T-helper 17 cell (primary cell): ENCODE data around the gene STAU1. TPM values are rescaled to one million over a fixed set of nuclear protein-coding genes. Genes with fewer than 3 reads are reported as not detected.
"Not testable (repeated sequence)": the region's sequence is repeated elsewhere in the genome, so short reads cannot be mapped to it uniquely, and the experiment has no call there.

Experiments used
- ATAC-seq: fragments of 150-1000 bp; cut with Tn5 transposase; 2 replicates; pipeline ENCODE4 v1.10.0; 2021; ENCODE audit warnings: mild to moderate bottlenecking, moderate library complexity
- DNase-seq, 3 donors: peaks; one replicate each; pipeline versions ENCODE4 v3.0.0 to v3.0.0-alpha.2; 2020 to 2021
- H3K9me3 ChIP-seq: one replicate; pipeline ENCODE4 v1.7.0; 2013; ENCODE audit warnings: low read length, mild to moderate bottlenecking; ENCODE audit not compliant: control insufficient read depth, poor library complexity, severe bottlenecking
- H3K27ac Mint-ChIP-seq: one replicate; pipeline ENCODE4 v1.8.0; 2022; ENCODE audit warnings: mild to moderate bottlenecking, moderate library complexity, mixed read lengths
- H3K27me3 Mint-ChIP-seq: one replicate; pipeline ENCODE4 v1.8.0; 2022; ENCODE audit warnings: mixed read lengths
- H3K36me3 Mint-ChIP-seq: one replicate; pipeline ENCODE4 v1.8.0; 2022; ENCODE audit warnings: low read depth, mixed read lengths
- H3K4me1 Mint-ChIP-seq: one replicate; pipeline ENCODE4 v1.8.0; 2022; ENCODE audit warnings: mild to moderate bottlenecking, mixed read lengths
- H3K4me3 Mint-ChIP-seq: one replicate; pipeline ENCODE4 v1.8.0; 2022; ENCODE audit warnings: mild to moderate bottlenecking, moderate library complexity, mixed read lengths
- total RNA-seq, 4 donors: library from RNA in 2 of 4; stranded (reverse) in 2 of 4; gene quantifications; one replicate each; pipeline ENCODE4 v1.2.3 and lab custom pipeline; 2022 to 2026

Gene STAU1
- total RNA-seq, 2 donors from 2014 or later, result 45.6 to 62.5 TPM

- Mint-ChIP-seq H3K4me3 (peak overlapping the region; percentile 92), H3K27me3 (peaks cover 9% of the 10 kb centered on the region), H3K27ac (peak overlapping the region; percentile 88), H3K36me3 (no peaks in the 10 kb centered on the region), H3K4me1 (peaks cover 36% of the 10 kb centered on the region)
- DNase-seq, result peak; percentile 18 to 40 (median 23)
- peak; percentile 35 for ATAC-seq
- H3K9me3 ChIP-seq, result no peaks in the 10 kb centered on the region
These were observed 1.4 kb downstream of the STAU1 start for GRCh38 chr20:49186535-49187329.

DNA sequence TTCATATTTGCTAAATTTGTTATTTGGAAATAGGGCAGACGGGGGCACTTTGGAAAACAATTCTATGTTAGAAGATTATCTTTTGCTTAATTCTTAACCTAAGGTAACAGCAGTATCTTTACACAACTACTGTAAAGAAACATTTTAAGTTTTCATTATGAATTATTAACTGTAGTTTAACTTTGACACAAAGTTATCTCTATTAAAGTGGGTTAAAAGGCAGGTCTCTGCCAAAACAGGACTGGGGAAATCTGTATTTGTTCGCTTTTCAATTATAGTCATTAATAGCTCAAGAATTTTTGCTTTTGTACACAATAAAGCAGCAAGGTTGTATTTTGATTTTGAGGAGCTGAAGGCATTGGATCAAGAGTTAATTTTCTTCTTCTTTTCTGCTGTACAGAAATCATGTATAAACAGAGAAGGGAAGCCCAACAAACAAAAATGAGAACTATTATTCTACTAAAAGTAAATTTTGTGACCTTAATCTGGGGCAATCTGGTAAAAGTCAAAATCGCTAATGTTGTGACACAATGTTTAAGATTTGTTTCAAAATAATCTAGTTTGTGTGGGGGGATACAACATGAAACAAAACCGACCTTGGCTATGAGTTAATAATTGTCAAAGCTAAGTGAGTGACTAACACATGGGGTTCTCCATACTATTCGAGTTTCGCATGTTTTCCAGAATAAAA lies 2.9 kb downstream of the STAU1 start:
- H3K9me3 ChIP-seq, result no peaks in the 10 kb centered on the region
- peak overlapping the region; percentile 27 for H3K27ac Mint-ChIP-seq
- ATAC-seq (no peak), DNase-seq (no peak)
- peaks cover 7% of the 10 kb centered on the region for H3K27me3 Mint-ChIP-seq
- peaks cover 47% of the 10 kb centered on the region for H3K4me1 Mint-ChIP-seq
- peak overlapping the region; percentile 19 for H3K4me3 Mint-ChIP-seq
- no peaks in the 10 kb centered on the region for H3K36me3 Mint-ChIP-seq

- Mint-ChIP-seq H3K27me3 (peaks cover 1% of the 10 kb centered on the region), H3K4me3 (no peak overlapping the region), H3K36me3 (no peaks in the 10 kb centered on the region), H3K27ac (peak overlapping the region; percentile 27), H3K4me1 (peaks cover 50% of the 10 kb centered on the region)
- H3K9me3 ChIP-seq, result no peaks in the 10 kb centered on the region
- ATAC-seq (no peak), DNase-seq (no peak)
These were observed 3.5 kb downstream of the STAU1 start for GRCh38 chr20:49184691-49185070.

DNA sequence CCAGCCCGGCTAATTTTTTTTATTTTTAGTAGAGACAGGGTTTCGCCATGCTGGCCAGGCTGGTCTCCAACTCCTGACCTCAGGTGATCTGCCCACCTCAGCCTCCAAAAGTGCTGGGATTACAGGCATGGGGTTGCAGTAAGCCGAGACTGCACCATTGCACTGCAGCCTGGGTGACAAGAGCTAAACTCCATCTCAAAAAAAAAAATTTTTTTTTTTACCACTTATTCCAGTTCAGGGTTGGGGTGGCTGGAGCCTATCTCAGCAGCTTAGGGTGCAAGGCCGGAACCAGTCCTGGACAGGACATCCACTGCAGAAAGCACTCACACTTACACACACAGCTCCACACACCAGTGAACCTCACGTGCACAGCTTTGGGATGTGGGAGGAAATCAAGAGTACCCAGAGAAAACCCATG lies 4.0 kb downstream of the STAU1 start:
- not testable (repeated sequence) for DNase-seq, H3K4me3 Mint-ChIP-seq, H3K27me3 Mint-ChIP-seq, H3K9me3 ChIP-seq, ATAC-seq, H3K36me3 Mint-ChIP-seq
- Mint-ChIP-seq H3K4me1 (peaks cover 52% of the 10 kb centered on the region), H3K27ac (peak overlapping the region; percentile 27)

GRCh38 chr20:49183444-49183843 lies 4.7 kb downstream of the STAU1 start:
- no peaks in the 10 kb centered on the region for H3K27me3 Mint-ChIP-seq
- H3K4me1 Mint-ChIP-seq, result peaks cover 50% of the 10 kb centered on the region
- DNase-seq (no peak), ATAC-seq (no peak)
- no peak overlapping the region for H3K27ac Mint-ChIP-seq
- H3K4me3 Mint-ChIP-seq, result no peak overlapping the region
- H3K9me3 ChIP-seq, result no peaks in the 10 kb centered on the region
- H3K36me3 Mint-ChIP-seq, result no peaks in the 10 kb centered on the region

DNA sequence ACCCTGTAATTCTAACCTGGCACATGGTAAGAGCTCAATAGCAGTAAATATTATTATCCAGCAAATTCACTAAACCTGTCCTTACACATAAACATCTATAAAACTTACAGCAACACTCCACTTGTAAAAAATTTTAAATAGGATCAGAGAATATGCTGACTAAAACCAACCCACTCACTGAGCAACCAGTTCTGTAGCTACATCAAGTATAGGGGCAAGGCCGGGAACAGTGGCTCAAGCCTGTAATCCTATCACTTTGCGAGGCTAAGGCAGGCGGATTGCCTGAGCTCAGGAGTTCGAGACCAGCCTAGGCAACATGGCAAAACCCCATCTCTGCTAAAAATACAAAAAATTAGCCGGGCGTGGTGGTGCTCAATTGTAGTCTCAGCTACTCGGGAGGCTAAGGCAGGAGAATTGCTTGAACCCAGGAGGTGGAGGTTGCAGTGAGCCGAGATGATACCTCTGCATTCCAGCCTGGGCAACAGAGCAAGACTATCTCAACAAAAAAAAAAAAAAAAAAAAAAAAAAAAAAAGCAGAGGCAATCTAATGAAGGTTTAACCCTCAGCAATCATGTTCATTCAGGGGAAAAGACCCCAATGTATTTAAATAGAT lies 6.8 kb downstream of the STAU1 start:
- ATAC-seq (no peak), DNase-seq (no peak)
- no peaks in the 10 kb centered on the region for H3K27me3 Mint-ChIP-seq
- H3K4me1 Mint-ChIP-seq, result peaks cover 45% of the 10 kb centered on the region
- H3K36me3 Mint-ChIP-seq, result no peaks in the 10 kb centered on the region
- H3K4me3 Mint-ChIP-seq, result no peak overlapping the region
- H3K9me3 ChIP-seq, result no peaks in the 10 kb centered on the region
- no peak overlapping the region for H3K27ac Mint-ChIP-seq

DNA sequence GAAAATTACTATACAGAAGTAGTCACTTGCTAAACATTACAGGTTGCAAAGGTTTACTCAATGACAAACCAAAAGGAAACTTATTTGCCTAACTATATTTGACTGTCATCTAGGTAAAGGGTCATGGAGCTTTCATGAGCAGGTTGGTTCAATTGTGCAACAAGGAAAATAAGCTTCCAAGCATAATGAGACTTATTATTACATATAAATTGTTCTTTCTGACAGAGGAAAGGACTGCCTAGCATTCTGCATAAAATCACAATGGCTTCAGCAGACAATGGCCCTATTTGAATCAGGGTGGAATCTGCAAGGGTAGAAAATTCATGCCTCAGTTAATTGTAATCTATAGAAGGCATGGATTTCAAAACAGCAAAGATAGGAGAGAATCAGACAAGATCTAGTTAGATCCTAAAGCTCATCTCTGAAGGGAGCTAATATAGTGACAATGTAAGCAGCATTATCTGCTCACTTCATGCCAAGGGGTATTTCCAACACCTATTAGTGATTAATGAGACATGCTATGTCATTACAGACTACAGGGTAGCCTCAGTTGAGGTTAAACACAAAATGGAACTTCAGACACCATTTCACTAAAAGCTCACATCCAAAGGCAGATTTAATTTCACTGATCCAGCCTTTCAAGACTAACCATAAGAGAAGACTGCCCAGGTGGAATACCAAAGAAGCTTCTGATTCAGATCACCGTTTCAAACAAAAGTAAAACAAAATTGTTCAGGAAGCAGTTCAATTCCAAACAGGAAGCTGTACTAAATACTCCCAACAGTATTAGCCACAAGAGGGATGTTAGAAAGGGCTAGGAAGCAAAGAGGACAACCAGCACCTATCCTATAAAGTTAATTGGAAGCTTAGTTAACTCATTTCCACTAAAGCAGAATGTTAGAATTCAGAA lies 8.5 kb downstream of the STAU1 start:
- peaks cover 35% of the 10 kb centered on the region for H3K4me1 Mint-ChIP-seq
- ATAC-seq, result peak; percentile 70

DNA sequence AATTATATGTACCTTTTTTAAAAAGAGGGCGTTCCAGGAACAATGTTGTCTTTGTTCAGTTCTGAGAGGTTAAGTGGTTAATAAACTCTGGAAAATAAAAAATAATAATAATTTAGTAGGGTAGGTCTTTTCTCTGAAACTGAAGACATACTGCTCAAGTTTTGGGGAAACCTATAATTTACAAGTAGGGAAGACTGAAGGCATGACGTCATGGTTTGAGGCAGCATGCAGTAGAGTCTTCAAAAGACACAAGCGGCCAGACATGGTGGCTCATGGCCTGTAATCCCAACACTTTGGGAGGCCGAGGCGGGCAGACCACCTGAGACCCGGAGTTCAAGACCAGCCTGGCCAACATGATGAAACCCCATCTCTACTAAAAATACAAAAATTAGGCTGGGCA lies 14.0 kb downstream of the STAU1 start:
- no peaks in the 10 kb centered on the region for H3K27me3 Mint-ChIP-seq
- no peaks in the 10 kb centered on the region for H3K9me3 ChIP-seq
- no peaks in the 10 kb centered on the region for H3K36me3 Mint-ChIP-seq
- no peak overlapping the region for H3K4me3 Mint-ChIP-seq
- no peak for DNase-seq
- ATAC-seq, result no peak
- no peak overlapping the region for H3K27ac Mint-ChIP-seq
- peaks cover 20% of the 10 kb centered on the region for H3K4me1 Mint-ChIP-seq

More for the DNA sequence above, 8.5 kb downstream of the STAU1 start:
- no peaks in the 10 kb centered on the region for H3K27me3 Mint-ChIP-seq
- peak overlapping the region; percentile 62 for H3K4me3 Mint-ChIP-seq
- H3K36me3 Mint-ChIP-seq, result no peaks in the 10 kb centered on the region
- DNase-seq, result no peak
- H3K27ac Mint-ChIP-seq, result peak overlapping the region; percentile 56
- no peaks in the 10 kb centered on the region for H3K9me3 ChIP-seq

DNA sequence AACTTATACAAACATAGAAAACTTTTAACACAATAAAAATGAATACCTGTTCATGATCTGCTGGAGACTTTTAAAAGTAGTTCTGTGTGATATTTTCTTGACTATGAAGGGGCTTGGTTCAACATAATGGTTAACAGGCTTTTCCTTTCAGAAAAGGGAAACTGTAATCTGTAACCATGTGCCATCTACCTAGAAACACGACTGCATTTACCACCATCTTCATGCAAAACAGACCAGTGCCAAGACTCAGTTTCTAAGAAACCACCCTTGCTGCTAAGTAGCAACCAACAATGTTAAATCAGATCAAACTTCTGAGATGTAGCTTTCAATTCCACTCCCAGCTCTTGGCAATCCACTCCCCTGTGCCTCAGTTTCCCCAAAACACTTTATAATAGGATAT lies 15.7 kb downstream of the STAU1 start:
- DNase-seq (no peak), ATAC-seq (no peak)
- no peaks in the 10 kb centered on the region for H3K9me3 ChIP-seq
- H3K27ac Mint-ChIP-seq, result no peak overlapping the region
- no peaks in the 10 kb centered on the region for H3K36me3 Mint-ChIP-seq
- H3K4me3 Mint-ChIP-seq, result no peak overlapping the region
- H3K27me3 Mint-ChIP-seq, result no peaks in the 10 kb centered on the region
- peaks cover 26% of the 10 kb centered on the region for H3K4me1 Mint-ChIP-seq

GRCh38 chr20:49171909-49172308 lies 16.2 kb downstream of the STAU1 start:
- ATAC-seq (no peak), DNase-seq (no peak)
- Mint-ChIP-seq H3K27me3 (no peaks in the 10 kb centered on the region), H3K36me3 (no peaks in the 10 kb centered on the region), H3K4me3 (no peak overlapping the region), H3K4me1 (peaks cover 29% of the 10 kb centered on the region), H3K27ac (peak overlapping the region; percentile 27)
- H3K9me3 ChIP-seq, result no peaks in the 10 kb centered on the region

GRCh38 chr20:49170714-49171113 lies 17.4 kb downstream of the STAU1 start:
- Mint-ChIP-seq H3K27ac (peak overlapping the region; percentile 89), H3K4me3 (no peak overlapping the region)
- no peak for ATAC-seq

GRCh38 chr20:49169547-49169946 lies 18.6 kb downstream of the STAU1 start:
- Mint-ChIP-seq H3K36me3 (peaks cover 3% of the 10 kb centered on the region), H3K4me3 (no peak overlapping the region), H3K27ac (peak overlapping the region; percentile 89), H3K27me3 (no peaks in the 10 kb centered on the region), H3K4me1 (peaks cover 42% of the 10 kb centered on the region)
- DNase-seq, result no peak
- peak; percentile 35 for ATAC-seq
- no peaks in the 10 kb centered on the region for H3K9me3 ChIP-seq

More at GRCh38 chr20:49170714-49171113, 17.4 kb downstream of the STAU1 start:
- no peak for DNase-seq
- Mint-ChIP-seq H3K36me3 (peaks cover 2% of the 10 kb centered on the region), H3K27me3 (no peaks in the 10 kb centered on the region), H3K4me1 (peaks cover 40% of the 10 kb centered on the region)
- no peaks in the 10 kb centered on the region for H3K9me3 ChIP-seq
